Right lung (tissue), 5 donors: Measurements from ENCODE around the gene TBC1D22B. TPM values are rescaled to one million over a fixed set of nuclear protein-coding genes. Genes with fewer than 3 reads are reported as not detected.
A peak's percentile ranks its signal among the peaks of the same experiment; 100 is the strongest.
"Not testable (repeated sequence)": the region's sequence is repeated elsewhere in the genome, so short reads cannot be mapped to it uniquely, and the experiment has no call there.

Source experiments
- DNase-seq, 2 donors: peaks; one replicate each; pipeline ENCODE4 v3.0.0-alpha.2; 2013
- polyA plus RNA-seq, 5 donors: library from polyadenylated mRNA; unstranded; fragments of 120-200 nt; gene quantifications; one replicate each; pipeline versions ENCODE4 v1.2.1 to v1.2.3, GENCODE V29; 2013; ENCODE audit warnings: inconsistent platforms in 1 of 5, low replicate concordance in 1 of 5; ENCODE audit not compliant: insufficient read length in 5 of 5, insufficient read depth in 1 of 5

TBC1D22B gene
- polyA plus RNA-seq, 5 donors = 11.8 to 14.2 (median 12.8) TPM

GRCh38 chr6:37302086-37302686 lies 44.6 kb downstream of the TBC1D22B start:
- no peak for DNase-seq

GRCh38 chr6:37303091-37303660 lies 45.6 kb downstream of the TBC1D22B start:
- DNase-seq = no peak

GRCh38 chr6:37303891-37304503 lies 46.4 kb downstream of the TBC1D22B start:
- no peak for DNase-seq

GRCh38 chr6:37304766-37305165 lies 47.2 kb downstream of the TBC1D22B start:
- DNase-seq = no peak

- DNase-seq = no peak
These were observed 48.4 kb downstream of the TBC1D22B start for GRCh38 chr6:37305841-37306425.

- DNase-seq = no peak
These were observed 49.2 kb downstream of the TBC1D22B start for GRCh38 chr6:37306624-37307222.

GRCh38 chr6:37307484-37307883 lies 49.9 kb downstream of the TBC1D22B start:
- not testable (repeated sequence) for DNase-seq

GRCh38 chr6:37308069-37308815 lies 50.7 kb downstream of the TBC1D22B start:
- DNase-seq = peak; percentile 88 to 93

GRCh38 chr6:37309046-37309445 lies 51.5 kb downstream of the TBC1D22B start:
- no peak for DNase-seq

GRCh38 chr6:37309692-37310091 lies 52.1 kb downstream of the TBC1D22B start:
- DNase-seq = no peak

GRCh38 chr6:37310966-37311365 lies 53.4 kb downstream of the TBC1D22B start:
- DNase-seq = no peak

GRCh38 chr6:37311741-37312473 lies 54.3 kb downstream of the TBC1D22B start:
- no peak for DNase-seq

- no peak for DNase-seq
These were observed 56.3 kb downstream of the TBC1D22B start for GRCh38 chr6:37313723-37314486.

GRCh38 chr6:37314487-37315156 lies 57.0 kb downstream of the TBC1D22B start:
- DNase-seq = peak; percentile 6 to 39

- DNase-seq = no peak
These were observed 57.6 kb downstream of the TBC1D22B start for GRCh38 chr6:37315157-37315515.

- DNase-seq = no peak
These were observed 58.5 kb downstream of the TBC1D22B start for GRCh38 chr6:37316071-37316470.

GRCh38 chr6:37317312-37318038 lies 59.9 kb downstream of the TBC1D22B start:
- DNase-seq = no peak

- DNase-seq = no peak
These were observed 61.6 kb downstream of the TBC1D22B start for GRCh38 chr6:37319156-37319555.

GRCh38 chr6:37319856-37320480 lies 62.4 kb downstream of the TBC1D22B start:
- no peak for DNase-seq
